ENCODE results near the gene ASB5. TPM values are rescaled to one million over a fixed set of nuclear protein-coding genes. Genes with fewer than 3 reads are reported as not detected.
"Not testable (repeated sequence)": the region's sequence is repeated elsewhere in the genome, so short reads cannot be mapped to it uniquely, and the experiment has no call there.

The ASB5 gene
- total RNA-seq, 1 donor from 2014 or later: 4.3 TPM

DNA sequence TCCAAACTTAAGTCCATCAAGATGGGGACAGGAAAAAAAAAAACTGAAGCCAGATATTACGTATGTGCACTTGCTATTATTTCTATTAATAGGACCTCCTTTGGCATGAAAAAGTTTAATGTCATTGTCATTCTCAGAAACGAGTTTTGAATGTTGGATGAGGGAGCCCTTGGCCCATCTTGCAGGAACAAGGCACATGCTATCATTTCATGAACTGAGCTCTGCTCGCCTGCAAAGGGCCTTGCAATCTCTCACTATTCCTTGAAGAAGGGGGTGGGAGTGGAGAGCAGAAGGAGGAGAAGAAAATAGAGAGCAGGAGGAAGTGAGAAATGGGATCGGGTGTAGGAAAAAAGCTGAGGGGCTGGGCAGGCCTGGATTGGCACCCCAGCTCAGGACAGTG is 39.4 kb downstream of the ASB5 start:
- DNase-seq: no peak
- peak overlapping the region; percentile 78 for H3K27ac ChIP-seq (replicated peaks)
- H3K9me3 ChIP-seq (replicated peaks): no peaks in the 10 kb centered on the region
- intact Hi-C loops (cut with micrococcal nuclease): no loop called here
- TF ChIP-seq, protein P1, sequence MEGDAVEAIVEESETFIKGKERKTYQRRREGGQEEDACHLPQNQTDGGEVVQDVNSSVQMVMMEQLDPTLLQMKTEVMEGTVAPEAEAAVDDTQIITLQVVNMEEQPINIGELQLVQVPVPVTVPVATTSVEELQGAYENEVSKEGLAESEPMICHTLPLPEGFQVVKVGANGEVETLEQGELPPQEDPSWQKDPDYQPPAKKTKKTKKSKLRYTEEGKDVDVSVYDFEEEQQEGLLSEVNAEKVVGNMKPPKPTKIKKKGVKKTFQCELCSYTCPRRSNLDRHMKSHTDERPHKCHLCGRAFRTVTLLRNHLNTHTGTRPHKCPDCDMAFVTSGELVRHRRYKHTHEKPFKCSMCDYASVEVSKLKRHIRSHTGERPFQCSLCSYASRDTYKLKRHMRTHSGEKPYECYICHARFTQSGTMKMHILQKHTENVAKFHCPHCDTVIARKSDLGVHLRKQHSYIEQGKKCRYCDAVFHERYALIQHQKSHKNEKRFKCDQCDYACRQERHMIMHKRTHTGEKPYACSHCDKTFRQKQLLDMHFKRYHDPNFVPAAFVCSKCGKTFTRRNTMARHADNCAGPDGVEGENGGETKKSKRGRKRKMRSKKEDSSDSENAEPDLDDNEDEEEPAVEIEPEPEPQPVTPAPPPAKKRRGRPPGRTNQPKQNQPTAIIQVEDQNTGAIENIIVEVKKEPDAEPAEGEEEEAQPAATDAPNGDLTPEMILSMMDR (IDR thresholded peaks at IDR 0.05; ENCODE audit: borderline replicate concordance): no peak
- H3K4me3 ChIP-seq: no peak overlapping the region
- H3K27me3 ChIP-seq (ENCODE audit: low read depth): no peaks in the 10 kb centered on the region
- H3K36me3 ChIP-seq: no peaks in the 10 kb centered on the region
- H3K4me1 ChIP-seq: peaks cover 21% of the 10 kb centered on the region

DNA sequence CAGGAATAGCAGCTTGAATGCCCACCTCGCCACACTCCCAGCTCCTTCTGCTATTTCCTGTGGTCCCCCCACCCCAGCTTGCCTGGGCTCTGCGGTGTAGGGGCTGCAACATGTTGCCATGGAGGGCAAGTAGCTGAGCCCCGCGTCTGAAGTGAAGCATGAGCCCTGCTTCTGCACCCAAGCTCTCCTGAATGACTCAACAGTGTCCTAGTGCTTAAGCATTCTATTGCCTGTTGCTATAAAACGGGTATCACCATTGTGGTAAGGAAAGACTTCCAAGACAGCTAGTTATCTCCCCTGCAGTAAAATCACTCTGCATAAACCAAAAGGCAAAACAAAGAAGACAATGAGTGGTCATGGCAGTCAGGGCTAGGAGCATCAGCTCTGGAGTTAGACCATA is 42.3 kb downstream of the ASB5 start:
- DNase-seq: no peak
- no peaks in the 10 kb centered on the region for H3K9me3 ChIP-seq (replicated peaks)
- H3K27ac ChIP-seq (replicated peaks): no peak overlapping the region
- H3K4me3 ChIP-seq: no peak overlapping the region
- intact Hi-C loops (cut with micrococcal nuclease): no loop called here
- TF ChIP-seq, protein P1 (IDR thresholded peaks at IDR 0.05; ENCODE audit: borderline replicate concordance): no peak
- no peaks in the 10 kb centered on the region for H3K27me3 ChIP-seq (ENCODE audit: low read depth)
- peaks cover 21% of the 10 kb centered on the region for H3K4me1 ChIP-seq
- no peaks in the 10 kb centered on the region for H3K36me3 ChIP-seq

DNA sequence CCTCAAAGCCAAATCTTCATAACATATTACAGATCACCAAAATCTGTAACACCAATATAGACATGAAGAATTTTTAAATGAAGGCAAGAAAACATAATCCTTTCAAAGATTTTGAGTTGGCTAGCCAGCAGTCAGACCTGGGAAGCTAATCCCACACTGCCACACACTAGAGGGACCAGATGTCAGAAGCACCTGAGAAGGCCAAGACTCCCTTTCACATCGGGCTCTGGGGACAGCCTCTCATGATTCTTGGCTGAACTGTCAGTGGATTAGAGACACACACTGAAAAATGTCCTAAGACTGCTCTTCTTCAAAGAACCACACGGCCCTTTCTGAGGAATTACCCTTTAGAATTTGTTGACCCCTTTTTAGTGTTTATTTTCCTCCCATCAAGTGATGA is 45.5 kb downstream of the ASB5 start:
- H3K27ac ChIP-seq (replicated peaks): no peak overlapping the region

DNA sequence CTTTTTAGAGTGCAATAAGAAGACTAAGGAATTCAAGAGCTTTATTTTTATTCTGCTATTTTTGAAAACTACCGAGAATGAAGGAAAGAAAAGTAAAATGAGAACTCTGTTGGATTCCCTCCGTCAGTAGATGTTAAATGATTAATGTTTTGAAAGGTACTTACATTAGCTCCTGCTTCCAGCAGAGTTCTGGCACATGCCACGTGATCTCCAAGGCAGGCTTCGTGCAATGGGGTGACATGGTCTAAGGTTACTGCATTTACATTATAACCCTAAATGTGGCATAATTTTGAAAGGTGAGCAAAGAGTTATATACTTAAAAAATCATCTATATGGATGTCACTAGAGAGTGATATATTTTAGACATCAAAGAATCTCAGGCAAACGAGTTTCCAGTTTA is 46.9 kb downstream of the ASB5 start:
- no peaks in the 10 kb centered on the region for H3K27me3 ChIP-seq (ENCODE audit: low read depth)
- no peaks in the 10 kb centered on the region for H3K9me3 ChIP-seq (replicated peaks)
- no peaks in the 10 kb centered on the region for H3K4me1 ChIP-seq
- TF ChIP-seq, protein P1 (IDR thresholded peaks at IDR 0.05; ENCODE audit: borderline replicate concordance): no peak
- H3K36me3 ChIP-seq: no peaks in the 10 kb centered on the region
- H3K27ac ChIP-seq (replicated peaks): no peak overlapping the region
- no peak for DNase-seq
- intact Hi-C loops (cut with micrococcal nuclease): no loop called here
- H3K4me3 ChIP-seq: no peak overlapping the region

More for the DNA sequence above, 45.5 kb downstream of the ASB5 start:
- H3K9me3 ChIP-seq (replicated peaks): no peaks in the 10 kb centered on the region
- H3K4me3 ChIP-seq: no peak overlapping the region
- no peak for DNase-seq
- intact Hi-C loops (cut with micrococcal nuclease): no loop called here
- H3K4me1 ChIP-seq: no peaks in the 10 kb centered on the region
- H3K27me3 ChIP-seq (ENCODE audit: low read depth): no peaks in the 10 kb centered on the region
- H3K36me3 ChIP-seq: no peaks in the 10 kb centered on the region
- TF ChIP-seq, protein P1 (IDR thresholded peaks at IDR 0.05; ENCODE audit: borderline replicate concordance): no peak

DNA sequence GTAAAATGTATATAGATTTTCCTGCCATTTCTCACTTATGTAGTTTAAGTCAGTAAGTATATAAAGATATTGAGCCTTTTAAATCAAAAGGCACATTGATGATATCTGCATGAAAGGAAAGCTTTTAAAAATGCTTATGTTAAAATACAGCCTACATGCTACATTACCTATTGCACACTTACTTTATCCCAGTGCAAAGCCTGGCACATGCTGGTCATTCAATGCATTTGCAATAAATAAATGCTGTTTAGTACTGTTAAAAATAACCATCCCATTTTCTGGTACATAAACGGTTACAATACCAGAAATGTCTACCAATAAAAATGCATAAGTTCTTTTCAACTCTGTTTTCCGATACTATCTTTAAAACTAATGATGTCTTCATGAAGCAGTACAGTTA is 51.5 kb downstream of the ASB5 start:
- Histone ChIP-seq H3K9me3 (replicated peaks) (peaks cover 6% of the 10 kb centered on the region), H3K27ac (replicated peaks) (no peak overlapping the region), H3K36me3 (no peaks in the 10 kb centered on the region), H3K27me3 (ENCODE audit: low read depth) (no peaks in the 10 kb centered on the region), H3K4me3 (no peak overlapping the region), H3K4me1 (no peaks in the 10 kb centered on the region)
- TF ChIP-seq, protein P1 (IDR thresholded peaks at IDR 0.05; ENCODE audit: borderline replicate concordance): no peak
- intact Hi-C loops (cut with micrococcal nuclease): no loop called here
- DNase-seq: no peak

DNA sequence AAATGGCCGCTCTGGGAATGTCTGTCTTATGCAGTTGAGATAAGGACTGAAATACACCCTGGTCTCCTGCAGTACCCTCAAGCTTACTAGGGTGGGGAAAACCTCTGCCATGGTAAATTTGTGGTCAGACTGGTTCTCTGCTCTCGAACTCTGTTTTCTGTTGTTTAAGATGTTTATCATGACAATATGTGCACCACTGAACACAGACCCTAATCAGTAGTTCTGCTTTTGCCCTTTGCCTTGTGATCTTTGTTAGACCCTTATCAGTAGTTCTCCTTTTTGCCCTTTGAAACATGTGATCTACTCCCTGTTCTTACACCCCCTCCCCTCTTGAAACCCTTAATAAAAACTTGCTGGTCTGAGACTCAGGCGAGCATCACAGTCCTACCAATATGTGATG is 56.7 kb downstream of the ASB5 start:
- H3K4me1 ChIP-seq; DNase-seq; H3K27me3 ChIP-seq (ENCODE audit: low read depth); H3K36me3 ChIP-seq; H3K4me3 ChIP-seq; H3K27ac ChIP-seq (replicated peaks); intact Hi-C loops (cut with micrococcal nuclease): not testable (repeated sequence)
- H3K9me3 ChIP-seq (replicated peaks): peaks cover 14% of the 10 kb centered on the region
